Peyer's patch (tissue), 4 donors: ENCODE measurements around the gene PTPN13.

Experiments
- CTCF ChIP-seq, 6 experiments: fragments of 450-650 bp in 4 of 6; fragments of 200-600 bp in 2 of 6; sonication (generic) in 1 of 6; IDR thresholded peaks; one replicate each; pipeline ENCODE4 v1.5.1; 2017 to 2019; ENCODE audit warnings: antibody characterized with exemption in 6 of 6, mild to moderate bottlenecking in 3 of 6, moderate library complexity in 1 of 6
- POLR2A ChIP-seq, 2 donors: fragments of 450-650 bp; IDR thresholded peaks; one replicate each; pipeline ENCODE4 v1.5.1; 2017; ENCODE audit warnings: antibody characterized with exemption in 2 of 2, mild to moderate bottlenecking in 2 of 2, moderate library complexity in 2 of 2

GRCh38 chr4:86670756-86671155 is 76.6 kb downstream of the PTPN13 start:
- TF ChIP-seq CTCF (IDR thresholded peaks at IDR 0.05) (no peak), POLR2A (IDR thresholded peaks at IDR 0.05) (no peak)
